Kasumi-1 (cell line): Measurements from ENCODE around the gene PDCD4.
A peak's percentile ranks its signal among the peaks of the same experiment; 100 is the strongest.
"Not testable (repeated sequence)": the region's sequence is repeated elsewhere in the genome, so short reads cannot be mapped to it uniquely, and the experiment has no call there.

Experiments used
- DNase-seq, 2 experiments: peaks; one replicate each; lab custom pipeline; 2025; lab: John Stamatoyannopoulos, UW

PDCD4 gene

DNA sequence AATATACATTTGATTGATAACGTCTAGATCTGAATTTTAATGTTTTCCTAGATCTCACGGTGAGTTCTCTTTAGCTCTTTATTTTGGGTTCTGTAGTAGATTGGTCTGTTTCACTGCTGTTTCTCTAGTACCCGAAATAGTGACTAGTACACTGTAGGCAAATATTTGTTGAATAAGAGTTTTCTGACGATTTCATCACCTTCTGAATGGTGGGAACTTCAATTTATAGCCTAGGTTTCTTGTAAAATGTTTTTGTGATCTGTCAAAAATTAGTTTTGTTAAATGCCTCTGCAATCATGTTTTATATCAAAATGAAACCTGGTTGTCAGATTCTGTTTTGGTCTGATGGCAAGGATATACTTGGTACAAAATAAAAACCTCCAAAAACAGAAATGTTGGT lies 10.2 kb downstream of the PDCD4 start:
- no peak for DNase-seq

GRCh38 chr10:110883924-110884323 lies 12.2 kb downstream of the PDCD4 start:
- DNase-seq: no peak

DNA sequence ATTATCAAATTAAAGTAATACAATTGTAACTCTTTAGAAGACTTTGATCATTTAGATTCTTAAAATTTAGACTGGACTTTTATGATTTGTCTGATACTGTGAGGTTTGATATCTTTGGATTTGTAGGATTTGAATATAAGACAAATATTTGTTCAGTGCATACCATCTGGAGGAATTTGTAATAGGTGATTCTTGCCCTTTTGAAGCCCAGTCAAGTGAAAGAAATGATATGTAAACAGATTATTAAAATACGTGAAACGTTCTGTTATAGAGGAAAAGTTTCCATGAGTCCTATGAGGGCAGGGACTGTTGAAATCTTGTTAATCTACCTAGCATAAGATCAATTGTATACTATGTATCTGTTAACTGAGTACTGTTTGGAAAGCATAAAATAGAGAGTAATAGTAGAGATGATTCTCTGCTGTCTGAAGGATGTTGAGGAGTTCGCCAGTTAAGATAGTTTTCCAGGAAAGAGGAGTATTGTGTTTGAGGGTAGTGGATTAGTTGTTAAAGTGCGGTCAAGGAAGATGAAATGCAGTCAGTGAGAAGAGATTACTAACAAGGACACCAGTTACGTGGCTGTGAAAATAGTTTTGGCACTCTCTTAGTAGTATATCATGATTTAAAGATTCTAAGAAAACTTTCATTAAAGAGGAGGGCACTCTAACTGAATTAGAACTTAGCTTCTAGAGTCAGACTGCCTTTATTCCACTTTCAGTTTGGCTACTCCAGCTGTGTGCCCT lies 14.4 kb downstream of the PDCD4 start:
- DNase-seq: no peak

DNA sequence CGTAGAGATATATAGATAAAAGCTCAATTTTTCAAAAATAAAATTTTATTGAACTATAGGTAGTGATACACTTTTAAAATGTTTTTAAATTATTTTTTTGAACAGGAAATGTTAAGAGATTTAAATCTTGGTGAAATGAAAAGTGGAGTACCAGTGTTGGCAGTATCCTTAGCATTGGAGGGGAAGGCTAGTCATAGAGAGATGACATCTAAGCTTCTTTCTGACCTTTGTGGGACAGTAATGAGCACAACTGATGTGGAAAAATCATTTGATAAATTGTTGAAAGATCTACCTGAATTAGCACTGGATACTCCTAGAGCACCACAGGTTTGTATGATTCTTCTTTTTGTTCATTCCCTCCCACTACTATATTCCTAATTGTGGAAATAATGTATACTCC lies 15.8 kb downstream of the PDCD4 start:
- no peak for DNase-seq

GRCh38 chr10:110892602-110893288 lies 21.0 kb downstream of the PDCD4 start:
- no peak for DNase-seq

- peak; percentile 91 to 94 for DNase-seq
Observed at GRCh38 chr10:110893559-110894179, 21.9 kb downstream of the PDCD4 start.

GRCh38 chr10:110897184-110897583 lies 25.5 kb downstream of the PDCD4 start:
- no peak for DNase-seq

DNA sequence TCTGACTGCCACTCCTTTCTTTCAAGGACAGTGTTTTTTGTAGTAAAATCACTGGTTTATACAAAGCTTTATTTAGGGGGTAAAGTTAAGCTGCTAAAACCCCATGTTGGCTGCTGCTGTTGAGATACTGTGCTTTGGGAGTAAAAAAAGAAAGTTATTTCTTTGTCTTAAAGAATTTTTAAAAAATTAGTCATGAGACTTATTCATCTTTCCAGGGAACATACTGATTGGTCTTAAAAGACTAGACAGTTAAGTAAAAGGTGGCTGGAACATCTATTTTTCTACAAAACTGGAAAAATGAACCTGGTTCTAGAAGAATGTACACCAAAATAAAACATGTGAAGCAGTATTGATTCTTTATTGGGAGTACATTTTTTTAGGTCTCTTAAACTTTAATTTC lies 26.7 kb downstream of the PDCD4 start:
- DNase-seq: no peak

- DNase-seq: no peak
Observed at GRCh38 chr10:110900983-110901382, 29.3 kb downstream of the PDCD4 start.

DNA sequence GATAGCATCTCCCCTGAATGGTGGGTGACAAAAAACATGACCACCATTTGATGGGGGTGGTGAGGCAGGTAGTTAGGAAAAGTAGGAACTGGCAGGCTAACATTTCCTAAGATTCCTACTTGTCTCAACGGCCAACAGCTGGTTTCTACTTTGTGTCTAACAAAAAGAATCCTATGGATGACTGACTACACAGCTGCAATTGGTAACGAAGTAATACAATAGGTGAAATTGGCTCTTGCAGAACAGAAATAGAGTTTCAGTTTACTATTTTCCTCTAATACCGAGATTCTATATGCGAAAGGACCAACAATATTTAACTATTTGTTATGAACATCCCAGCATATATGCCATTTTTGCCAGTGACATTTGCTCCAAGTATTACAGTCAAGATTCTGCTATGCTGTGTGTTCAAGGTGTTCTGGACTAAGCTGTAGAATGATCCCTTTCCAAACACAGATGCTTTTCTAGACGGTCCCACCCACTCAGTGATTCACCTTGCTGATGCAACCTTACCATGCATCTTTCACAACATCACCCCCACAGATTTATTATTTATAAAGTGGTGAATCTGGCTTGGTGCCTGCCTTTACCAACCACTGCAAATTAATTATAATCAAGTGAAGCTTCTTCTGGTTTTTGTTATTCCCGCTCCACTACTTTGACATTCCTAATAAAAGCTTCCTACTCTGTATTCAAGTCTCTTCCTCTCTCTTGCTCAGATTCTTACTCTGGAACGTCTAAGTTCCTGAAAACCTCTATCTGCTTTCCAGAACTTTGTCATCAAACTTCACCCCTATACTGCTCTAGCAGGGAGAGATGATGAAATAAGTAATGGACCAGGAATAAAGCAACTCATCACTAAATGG lies 30.5 kb downstream of the PDCD4 start:
- no peak for DNase-seq

DNA sequence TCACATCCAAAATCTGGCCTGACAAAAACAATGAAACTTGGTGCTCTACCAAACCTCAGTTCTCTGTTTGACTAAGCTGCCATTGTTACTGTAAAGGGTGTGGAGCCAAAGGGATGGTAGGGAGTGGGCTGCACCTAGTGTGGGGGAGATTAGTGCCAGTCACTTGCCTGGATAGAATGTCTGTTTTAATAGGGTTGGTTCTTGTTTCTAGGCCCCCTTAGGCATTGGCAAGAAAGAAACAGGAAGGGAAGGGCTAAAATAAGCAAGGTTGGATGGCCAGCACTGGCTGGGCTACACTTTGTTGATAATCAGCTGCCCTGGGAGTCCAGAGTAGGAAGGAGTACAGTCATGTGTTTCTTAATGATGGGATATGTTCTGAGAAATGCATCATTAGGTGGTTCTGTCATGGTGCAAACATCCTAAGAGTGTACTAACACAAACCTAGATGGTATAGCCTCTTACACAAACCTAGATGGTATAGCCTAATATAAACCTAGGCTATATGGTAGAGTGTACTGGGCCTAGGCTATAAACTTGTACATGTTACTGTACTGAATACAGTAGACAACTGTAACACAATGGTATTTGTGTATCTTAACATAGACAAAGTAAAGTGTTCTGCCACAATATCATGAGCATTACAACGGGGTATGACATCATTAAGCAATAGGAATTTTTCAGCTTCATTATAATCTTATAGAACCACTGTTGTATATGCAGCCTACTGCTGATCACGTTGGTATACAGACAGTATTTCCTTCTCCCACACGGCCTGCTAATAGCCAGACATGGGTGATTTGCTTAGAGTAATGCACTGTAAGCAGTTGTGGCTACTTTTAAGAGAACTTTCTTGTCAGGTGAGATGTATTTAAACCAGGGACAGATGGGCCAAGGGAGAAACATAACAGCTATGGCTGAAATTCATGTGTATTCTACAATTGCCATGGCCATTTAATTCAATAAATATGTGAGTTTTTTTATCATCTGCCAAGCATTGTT lies 31.9 kb downstream of the PDCD4 start:
- DNase-seq: no peak

DNA sequence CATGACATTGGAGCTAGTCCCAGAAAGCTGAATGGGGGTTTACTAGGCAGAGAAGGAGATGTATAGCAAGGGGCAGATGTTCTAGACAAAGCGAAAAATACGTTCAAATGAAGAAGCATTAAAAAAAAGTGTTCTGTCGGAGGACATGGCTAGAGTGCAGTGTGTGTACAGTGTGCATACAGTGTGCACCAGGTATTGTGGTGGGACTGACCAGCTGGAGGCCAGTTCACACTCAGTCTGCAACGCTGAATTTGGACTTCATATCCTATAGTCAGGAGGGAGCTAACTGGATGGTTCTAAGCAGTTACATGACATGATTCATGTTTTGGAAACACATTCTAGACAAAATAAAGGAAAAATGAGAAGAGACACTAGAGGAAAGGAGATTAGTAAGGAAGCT lies 38.4 kb downstream of the PDCD4 start:
- DNase-seq: no peak

DNA sequence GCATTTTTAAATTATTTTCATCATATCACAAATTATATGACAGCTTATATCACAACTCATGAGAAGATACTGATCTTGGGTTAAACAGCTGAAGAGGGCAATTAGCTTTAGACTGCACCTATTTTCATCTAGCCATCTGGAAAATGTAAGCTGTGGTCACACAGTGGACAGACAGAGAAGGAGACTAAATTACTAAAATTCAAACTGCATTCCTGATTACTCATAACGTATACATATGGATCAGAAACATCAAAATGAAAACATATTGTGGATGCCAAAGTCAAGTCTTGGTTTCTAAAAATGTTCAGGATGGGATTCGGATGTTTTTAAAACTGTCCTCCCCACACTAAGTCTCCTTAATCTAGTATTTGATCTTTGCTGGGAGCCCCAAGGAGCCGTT lies 40.6 kb downstream of the PDCD4 start:
- DNase-seq: no peak

DNA sequence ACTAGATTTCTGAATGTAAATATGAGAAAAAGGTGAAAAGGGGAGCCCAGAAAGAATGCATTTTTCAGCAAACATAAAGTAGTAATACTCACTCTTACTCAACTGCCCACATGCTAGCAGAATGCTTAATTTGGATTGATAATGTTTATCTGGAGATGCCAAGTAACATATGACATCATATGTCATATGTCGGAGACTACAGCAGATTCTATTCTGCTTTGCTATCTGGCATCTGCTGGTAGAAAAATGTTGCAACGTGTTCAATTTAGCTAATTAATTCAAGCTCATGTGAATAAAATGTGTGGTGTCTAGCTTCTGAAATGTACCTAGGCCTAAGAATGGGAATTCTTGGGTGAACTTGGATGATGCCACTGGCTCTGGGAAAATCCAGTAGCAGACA lies 42.7 kb downstream of the PDCD4 start:
- no peak for DNase-seq

GRCh38 chr10:110915035-110915434 lies 43.3 kb downstream of the PDCD4 start:
- no peak for DNase-seq

DNA sequence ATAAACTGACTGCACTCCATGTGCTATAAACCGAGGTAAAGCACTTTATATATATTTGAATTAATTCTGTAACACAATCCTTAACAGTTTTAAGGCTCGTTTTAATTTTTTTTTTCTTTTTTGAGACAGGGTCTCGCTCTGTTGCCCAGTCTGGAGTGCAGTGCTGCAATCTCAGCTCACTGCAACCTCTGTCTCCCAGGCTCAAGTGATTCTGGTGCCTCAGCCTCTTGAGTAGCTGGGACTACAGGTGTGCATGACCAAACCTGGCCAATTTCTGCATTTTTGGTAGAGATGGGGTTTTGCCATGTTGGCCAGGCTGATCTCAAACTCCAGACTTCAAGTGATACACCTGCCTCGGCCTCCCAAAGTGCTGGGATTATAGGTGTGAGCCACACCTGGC lies 43.9 kb downstream of the PDCD4 start:
- DNase-seq: not testable (repeated sequence)

DNA sequence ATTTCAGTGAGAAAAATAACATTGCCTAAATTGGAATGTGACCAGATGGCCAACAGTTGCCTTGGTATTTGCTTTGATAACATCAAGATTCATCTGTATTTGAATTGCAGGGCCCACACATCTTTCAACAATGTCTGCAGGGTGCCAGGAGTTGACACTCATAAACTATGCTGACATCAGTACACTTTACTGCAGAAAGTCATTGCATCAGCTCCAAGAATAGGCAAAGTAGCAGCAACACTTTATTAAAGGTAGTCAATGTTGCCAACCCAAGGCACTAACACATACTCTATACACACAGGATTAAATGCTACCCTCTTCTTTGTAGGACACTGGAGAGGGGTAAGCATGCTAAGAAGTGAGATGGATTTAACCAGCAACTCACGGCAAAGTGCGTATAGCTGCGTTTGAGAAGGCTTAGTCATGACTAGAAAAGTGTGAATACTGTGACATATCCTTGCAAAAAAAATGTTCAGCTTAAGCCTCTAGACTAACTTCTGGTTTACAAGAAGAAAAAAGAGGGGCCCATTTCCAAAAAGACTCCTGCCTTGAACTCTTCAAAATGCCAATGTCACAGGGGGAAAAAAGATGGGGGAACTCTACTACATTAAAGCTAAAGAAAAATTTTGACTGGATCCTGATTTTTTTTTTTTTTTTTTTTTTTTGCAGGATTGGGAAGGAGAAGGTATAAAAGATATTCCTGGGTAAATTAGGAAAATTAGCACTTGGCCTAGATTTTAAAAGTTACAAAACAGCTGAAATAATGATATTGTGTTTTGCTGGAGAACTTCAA lies 45.0 kb downstream of the PDCD4 start:
- no peak for DNase-seq

GRCh38 chr10:110918269-110918642 lies 46.5 kb downstream of the PDCD4 start:
- DNase-seq: peak; percentile 97 to 98

DNA sequence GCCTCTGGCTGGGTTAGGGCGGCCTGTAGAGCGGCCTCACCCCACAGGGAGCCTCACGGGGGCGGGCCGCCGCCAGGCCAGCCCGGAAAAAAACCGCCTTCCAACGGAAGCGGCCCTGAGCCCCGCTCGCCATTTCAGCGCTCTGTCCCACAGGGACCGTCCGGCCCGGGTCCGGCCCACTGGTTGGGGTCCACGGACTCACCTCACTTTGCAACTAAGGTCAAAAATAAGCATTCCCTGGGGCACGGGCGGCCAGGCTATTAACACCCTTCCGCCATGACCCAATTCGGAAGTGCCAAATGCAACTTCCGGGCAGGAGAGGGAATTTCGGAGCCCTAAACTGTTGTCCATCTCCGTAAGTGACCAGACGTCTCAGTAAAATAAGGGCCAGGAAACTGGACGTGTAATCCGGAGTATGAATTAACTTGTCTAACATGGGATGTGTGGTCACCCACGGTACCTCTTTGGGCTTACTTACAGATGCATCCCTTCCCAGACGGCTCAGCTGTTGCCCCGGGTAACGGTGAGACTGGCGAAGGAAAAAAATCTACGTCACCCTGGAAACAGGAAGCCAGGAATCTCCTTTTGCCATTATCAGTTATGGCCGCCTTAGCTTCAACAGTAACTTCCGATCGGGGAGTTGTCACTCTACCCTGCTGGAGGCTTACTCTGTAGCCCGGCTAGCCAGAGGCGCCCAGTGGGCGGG lies 47.1 kb downstream of the PDCD4 start, which contains the start of gene BBIP1:
BBIP1 (minus strand) TSS at position 538 of the 706 bp plus-strand sequence. CDS start 1,023 bp downstream, outside the sequence.
- peak; percentile 100 for DNase-seq
